GM21786 (cell line): ENCODE data around the gene HMG20A.
A peak's percentile ranks its signal among the peaks of the same experiment; 100 is the strongest.
"Not testable (repeated sequence)": the region's sequence is repeated elsewhere in the genome, so short reads cannot be mapped to it uniquely, and the experiment has no call there.

Experiments
- ATAC-seq: cut with Tn5 transposase; IDR thresholded peaks from one replicate; pipeline ENCODE4 v1.9.1; 2021; ENCODE audit not compliant: unreplicated experiment

The HMG20A gene

GRCh38 chr15:77406173-77406759, 14.4 kb upstream of the HMG20A start:
- ATAC-seq = not testable (repeated sequence)

DNA sequence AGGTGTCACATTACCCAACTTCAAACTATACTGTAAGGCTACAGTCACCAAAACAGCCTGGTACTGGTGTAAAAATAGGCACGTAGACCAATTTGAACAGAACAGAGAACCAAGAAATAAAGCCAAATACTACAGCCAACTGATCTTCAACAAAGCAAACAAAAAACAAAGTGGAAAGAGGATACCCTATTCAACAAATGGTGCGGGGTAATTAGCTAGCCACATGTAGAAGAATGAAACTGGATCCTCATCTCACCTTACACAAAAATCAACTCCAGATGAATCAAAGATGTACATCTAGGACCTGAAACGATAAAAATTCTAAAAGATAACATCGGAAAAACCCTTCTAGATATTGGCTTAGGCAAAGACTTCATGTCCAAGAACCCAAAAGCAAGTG, 13.8 kb upstream of the HMG20A start:
- no peak for ATAC-seq

DNA sequence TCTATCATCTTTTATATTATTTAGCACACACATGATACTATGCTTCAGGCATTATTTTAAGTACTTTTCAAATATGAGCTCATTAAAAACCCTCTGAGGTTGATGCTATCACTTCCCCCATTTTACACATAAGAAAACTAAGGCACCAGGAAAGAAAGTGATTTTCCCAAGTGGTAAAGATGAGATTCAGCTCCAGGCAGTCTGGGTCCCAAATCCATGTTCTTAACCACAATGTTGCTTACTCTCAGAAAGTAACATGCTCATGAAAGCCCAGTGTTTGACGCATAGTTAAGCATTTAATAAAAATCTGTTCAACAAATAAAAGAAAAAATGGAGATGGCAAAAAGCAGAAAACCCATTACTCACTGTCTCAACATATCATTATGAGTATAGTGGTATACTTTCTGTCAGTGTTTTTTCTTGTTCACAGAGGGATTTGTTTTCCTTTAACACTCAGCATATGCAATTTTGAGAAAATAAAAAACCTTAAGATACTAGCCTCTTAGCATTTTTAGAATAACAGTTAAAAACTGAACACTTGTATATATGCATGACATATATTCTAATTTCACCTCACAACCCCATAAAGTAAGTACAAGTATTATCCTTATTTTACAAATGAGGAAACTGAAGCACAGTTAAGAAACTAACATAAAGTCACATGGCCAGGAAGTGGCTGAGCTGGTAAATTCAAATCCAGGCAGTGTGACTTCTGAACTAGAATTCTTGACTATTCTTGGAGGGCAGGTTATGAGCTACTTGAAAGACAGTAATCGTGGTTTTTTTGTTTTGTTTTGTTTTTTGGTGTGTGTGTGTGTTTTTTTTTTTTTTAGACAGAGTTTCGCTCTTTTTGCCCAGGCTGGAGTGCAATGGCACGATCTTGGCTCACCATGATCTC, 11.2 kb upstream of the HMG20A start:
- ATAC-seq = peak; percentile 71

GRCh38 chr15:77410157-77410500, 10.6 kb upstream of the HMG20A start:
- not testable (repeated sequence) for ATAC-seq

- no peak for ATAC-seq
Observed at GRCh38 chr15:77410701-77411618, 9.7 kb upstream of the HMG20A start.

GRCh38 chr15:77411619-77411976, 9.1 kb upstream of the HMG20A start:
- ATAC-seq = no peak

- no peak for ATAC-seq
Observed at GRCh38 chr15:77412972-77413698, 7.6 kb upstream of the HMG20A start.

GRCh38 chr15:77413699-77414349, 6.9 kb upstream of the HMG20A start:
- no peak for ATAC-seq

GRCh38 chr15:77414789-77415442, 5.8 kb upstream of the HMG20A start:
- ATAC-seq = no peak

DNA sequence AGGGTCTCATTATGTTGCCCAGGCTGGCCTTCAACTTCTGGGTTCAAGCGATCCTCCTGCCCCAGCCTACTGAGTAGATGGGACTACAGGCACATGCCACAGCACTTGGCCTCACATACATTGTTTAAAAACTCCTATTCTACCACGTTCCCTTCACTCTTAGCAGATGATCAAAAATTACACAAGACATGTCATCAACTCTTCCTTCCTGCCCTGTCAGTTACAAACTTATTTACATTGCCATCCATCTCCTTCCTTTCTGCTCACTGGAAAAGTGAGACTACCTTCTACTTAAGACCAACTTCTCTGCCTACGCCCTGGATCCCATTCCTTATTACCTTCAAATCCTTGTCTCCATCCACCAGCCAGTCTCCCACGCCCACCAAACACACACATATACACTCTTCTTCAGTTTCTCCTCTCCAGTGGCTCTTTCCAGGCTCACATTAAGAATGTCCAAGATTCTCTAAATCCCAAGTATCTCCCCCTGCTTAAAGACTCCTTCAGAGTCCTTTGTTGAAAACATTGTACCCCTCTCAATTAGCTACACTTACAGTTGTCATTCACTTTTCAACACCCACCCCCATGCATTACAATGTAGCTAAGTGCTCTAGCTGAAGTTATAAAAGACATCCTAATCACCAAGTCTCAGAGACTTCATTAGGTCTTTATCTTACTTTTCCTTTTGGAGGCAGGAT, 5.1 kb upstream of the HMG20A start:
- no peak for ATAC-seq

GRCh38 chr15:77416148-77416455, 4.6 kb upstream of the HMG20A start:
- no peak for ATAC-seq

DNA sequence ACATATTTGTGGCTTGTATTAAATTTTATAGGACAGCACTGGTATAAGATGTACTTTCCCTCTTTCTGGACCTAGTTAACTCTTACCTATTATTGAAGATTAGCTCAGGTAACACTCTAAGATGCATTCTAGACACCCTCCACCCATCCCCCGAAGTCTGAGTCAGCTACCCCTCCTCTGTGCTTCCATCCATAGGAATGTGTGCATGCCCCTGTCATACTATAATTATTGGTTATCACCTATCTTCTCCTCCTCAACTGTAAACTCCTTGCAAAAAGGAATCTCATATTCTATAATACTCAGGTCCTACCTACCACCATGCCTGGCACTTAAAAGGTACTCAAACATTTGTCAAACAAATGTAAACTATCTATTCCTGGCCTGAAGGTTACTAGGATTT, 3.7 kb upstream of the HMG20A start:
- ATAC-seq = no peak

DNA sequence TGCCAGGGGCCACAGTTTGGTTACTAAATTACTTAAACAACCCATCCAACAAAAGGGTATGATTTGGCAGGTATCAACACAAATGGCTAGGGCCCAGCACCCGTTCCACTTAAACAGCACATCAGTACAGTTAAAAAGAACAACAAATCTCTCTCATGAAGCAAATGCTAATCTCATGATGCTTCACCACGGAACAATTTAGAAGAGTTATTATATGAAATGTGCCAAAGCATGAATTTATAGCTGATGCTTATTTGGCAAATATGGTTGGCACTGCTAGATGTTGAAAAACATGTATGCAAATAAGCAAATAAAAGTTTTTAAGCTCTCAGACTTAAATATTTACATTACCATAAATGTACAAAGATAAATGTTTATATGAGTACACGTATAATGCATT, 3.1 kb upstream of the HMG20A start:
- no peak for ATAC-seq

DNA sequence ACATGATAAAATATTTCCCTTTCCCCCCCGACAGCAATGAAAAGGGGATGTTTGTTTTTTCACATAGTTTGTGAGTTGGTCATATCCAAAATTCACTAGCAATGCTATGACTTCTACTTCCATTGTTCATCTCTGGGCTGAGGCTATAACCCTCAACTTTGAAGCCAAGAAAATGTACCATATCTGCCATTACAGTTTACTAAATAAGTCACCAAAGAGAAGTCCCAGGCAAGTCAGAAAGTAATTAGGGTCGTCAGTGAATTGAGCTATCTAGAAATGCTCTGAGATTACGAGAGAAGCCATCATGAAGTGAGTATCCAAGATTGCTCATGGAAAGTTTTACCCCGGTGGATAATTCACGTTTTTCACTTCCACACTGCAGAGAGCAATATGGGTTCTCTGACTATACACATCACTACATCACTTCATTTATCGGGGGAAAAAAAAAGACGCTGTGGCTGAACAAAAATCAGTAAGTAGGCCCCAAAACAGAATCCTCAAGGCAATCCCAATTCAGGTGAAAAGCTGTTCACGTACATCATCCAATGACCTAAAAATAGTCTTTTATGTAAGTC, 2.2 kb upstream of the HMG20A start:
- ATAC-seq = no peak

DNA sequence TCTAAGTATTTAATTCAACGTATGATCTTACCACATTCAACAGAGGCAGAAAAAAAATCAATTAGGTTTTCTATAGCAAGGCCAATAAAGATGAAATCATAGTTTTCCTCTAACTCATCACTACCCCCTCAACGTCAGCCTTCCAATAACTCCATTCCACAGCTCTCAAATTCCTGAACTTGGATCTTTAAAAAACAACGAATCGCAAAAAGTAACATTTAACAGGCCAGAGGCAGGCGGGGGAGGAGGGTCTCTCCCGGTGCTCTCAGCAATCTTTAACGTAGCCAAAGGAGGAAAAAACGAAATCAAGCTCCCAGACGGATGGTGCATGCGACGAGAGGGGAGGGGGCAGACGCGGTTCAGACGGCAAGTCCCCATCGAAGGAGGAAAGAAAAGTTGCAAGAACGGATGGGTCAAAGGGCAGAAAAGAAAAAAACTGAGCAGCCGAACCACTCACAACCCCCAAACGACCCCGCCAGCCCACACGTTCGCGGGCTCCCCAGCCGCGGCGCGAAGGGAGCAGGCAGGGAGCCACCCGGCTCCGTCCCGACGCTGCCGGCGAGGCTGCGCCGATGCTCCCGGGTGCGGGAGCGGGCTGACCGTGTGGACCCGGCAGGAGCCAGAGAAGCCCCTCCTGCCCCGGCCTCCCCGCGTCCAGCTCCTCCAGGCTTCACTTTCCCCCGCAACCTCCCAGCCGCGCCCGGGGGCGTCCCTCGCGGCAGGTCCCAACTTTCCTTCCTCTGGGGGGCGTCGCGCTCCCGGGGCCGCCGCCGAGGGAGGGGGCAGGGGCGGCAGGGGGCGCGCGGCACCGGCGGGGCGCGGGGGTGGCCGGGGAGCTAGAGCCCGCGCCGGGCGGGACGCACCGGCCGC, 1.5 kb upstream of the HMG20A start:
- ATAC-seq = peak; percentile 10

- peak; percentile 93 for ATAC-seq
Observed at GRCh38 chr15:77419836-77420609, 665 bp upstream of the HMG20A start, which contains the start of gene PEAK1. PEAK1 (minus strand) TSS chr15:77420104; CDS start chr15:77181926, 238,178 bp downstream.

GRCh38 chr15:77421370-77421700, 647 bp downstream of the HMG20A start:
- no peak for ATAC-seq
